GM19240 (cell line): ENCODE data around the gene IL1RAP.

Experiments used
- DNase-seq: peaks from one replicate; pipeline ENCODE4 v3.0.0; 2011; ENCODE audit warnings: low spot score; ENCODE audit not compliant: insufficient read length

IL1RAP gene

DNA sequence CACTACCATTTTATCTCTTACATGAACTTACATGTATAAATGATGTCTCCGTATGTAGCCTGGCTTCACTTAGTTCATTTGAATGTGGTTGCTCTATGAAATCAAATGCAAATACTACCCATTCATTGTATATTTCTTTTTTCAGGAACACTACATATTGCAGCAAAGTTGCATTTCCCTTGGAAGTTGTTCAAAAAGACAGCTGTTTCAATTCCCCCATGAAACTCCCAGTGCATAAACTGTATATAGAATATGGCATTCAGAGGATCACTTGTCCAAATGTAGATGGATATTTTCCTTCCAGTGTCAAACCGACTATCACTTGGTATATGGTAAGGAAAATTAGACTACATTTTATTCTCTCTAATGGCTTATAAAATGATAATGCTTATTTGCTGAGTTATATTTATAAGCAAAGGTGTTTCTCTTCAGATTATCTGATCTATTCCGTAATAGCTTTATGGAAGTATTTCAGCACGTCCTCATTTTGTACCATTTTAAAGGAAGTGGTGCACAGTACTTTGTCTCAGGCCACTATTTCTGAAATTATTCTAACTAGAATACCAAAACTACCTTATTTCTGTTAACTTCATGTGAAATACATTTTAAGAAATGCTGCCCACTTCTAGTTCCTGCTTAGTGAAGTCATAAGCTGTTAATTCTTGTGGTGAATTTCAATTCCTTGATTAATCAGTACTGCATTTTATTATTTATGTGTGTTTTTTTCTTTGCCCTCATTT lies 95.1 kb downstream of the IL1RAP start:
- no peak for DNase-seq

DNA sequence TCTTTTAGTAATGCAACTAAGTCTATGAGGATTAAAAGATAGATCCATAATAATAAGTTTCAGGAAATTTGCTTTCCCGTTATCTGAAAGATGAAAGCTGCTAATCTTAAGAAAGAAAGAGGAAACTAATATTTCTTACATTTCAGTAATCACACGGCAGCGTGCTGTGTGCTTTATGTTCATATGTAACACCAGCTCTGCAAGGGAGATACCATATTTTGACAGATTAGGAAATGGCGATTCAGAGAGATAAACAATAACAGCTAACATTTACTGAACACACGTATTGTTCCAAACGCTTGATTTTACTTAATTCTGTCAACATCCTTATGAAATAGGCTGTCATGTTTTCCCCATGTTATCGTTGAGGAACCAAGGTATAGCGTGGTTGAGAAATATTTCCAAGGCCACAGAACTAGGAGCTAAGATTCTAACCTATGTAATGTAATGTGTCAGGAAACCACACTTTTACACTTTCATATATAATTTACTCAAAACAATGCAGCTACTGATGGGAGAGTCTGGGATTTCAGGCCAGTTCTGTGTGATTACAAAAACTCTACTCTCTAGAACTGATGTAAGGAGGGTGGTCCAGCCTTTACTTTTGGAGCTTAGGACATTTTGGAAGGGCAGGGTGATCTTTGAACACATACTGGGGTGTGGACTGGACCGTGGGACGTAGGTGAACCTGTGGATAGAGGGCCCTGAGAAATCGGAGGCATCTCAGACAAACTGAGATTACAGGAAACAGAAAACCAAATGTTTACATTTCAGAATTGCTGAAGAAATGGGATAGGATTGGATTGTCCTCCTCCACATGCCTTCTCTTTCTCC lies 100.6 kb downstream of the IL1RAP start:
- no peak for DNase-seq

GRCh38 chr3:190615060-190615384 lies 101.1 kb downstream of the IL1RAP start:
- DNase-seq, result no peak

- DNase-seq, result no peak
These were observed 101.7 kb downstream of the IL1RAP start for GRCh38 chr3:190615607-190616006.

DNA sequence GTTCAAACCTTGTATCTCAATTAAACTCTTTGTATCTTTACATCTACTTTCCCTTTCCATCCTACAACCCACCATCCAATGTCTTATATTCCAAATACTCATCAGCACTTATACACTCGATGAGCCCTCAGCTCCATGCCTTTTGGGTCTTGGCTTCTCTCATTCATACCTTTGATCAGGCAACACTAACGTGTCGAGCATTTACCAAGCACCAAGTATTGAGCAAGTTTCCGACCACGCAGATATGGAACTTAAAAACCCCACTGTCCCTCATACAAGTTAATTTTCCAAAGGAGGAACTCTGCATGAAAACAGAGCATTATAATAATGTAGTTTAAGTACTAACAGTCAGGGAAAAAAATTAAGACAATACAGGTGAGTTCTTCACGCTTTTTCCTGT lies 102.8 kb downstream of the IL1RAP start:
- no peak for DNase-seq

GRCh38 chr3:190617185-190617584 lies 103.3 kb downstream of the IL1RAP start:
- DNase-seq, result no peak

DNA sequence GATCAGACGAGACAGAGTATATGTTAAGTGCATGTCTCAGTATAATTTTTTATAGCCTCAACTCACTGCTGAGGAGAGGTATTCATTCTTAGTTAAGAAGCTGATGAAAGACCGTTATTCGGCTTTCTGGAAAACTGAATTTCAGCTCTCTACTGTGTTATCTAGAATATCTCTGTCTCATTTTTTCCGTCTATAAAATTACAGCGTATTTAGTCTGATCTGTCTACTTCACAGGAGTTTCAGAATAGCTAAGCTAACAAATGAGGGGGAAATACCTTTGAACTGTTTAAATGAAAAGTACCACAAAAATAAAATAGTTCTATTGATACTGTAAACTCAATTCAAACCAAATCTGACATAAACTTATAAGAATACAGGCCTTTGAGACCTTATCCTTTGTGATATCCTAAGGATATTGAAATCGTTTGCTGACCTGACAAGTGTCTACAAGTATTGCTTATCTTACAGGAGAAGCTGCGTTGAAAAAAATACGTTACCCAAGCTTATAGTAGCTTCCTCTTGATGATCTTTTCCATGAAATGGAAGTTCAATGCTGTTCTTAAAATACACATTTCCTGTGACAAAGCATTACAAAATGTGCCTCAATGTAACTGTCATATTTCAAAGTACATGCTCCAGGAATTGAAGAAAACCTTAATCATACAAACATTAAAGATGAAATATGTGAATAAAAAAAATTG lies 104.6 kb downstream of the IL1RAP start:
- no peak for DNase-seq

GRCh38 chr3:190619353-190619752 lies 105.5 kb downstream of the IL1RAP start:
- DNase-seq, result no peak

DNA sequence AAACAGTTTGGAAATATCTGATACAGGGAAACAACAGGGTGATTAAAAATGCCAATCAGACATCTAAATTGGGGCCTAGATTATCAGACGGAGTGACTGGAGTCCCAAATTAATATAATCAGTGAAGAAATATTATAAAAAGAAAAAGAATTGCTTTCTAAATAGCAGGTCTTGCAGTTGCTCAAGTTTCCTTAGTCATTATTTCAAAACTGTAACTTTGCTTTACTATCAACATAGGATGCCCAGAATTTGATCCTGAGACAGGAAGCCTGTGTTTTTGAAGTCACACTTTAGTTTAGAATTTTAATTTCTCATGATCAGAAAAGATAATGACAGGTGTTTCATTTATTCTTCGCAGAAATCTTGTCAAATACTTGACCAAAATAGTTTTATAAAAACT lies 105.9 kb downstream of the IL1RAP start:
- DNase-seq, result no peak

GRCh38 chr3:190620886-190621608 lies 107.2 kb downstream of the IL1RAP start:
- DNase-seq, result no peak

GRCh38 chr3:190621927-190622326 lies 108.0 kb downstream of the IL1RAP start:
- no peak for DNase-seq

DNA sequence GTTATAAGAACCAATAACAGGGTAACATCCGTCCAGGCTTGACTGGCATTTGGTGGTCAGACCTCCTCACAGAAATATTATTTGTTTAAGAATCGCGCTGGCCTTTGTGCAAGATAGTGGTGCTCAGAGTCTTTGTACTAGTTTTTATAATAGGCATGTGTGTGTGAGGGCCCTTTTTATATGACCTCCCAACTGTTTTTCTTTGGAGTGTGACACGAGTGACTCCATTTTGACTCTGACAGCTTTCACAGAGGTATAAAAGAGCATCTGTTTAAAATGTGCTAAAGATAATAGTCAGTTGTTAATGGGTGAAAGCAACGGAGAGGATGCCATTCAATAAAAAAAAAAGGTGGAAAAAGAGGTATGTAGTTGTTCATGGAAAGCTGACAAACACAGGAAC lies 110.4 kb downstream of the IL1RAP start:
- no peak for DNase-seq

GRCh38 chr3:190626951-190627620 lies 113.2 kb downstream of the IL1RAP start:
- no peak for DNase-seq

- no peak for DNase-seq
These were observed 115.2 kb downstream of the IL1RAP start for GRCh38 chr3:190629088-190629487.

- DNase-seq, result no peak
These were observed 117.4 kb downstream of the IL1RAP start for GRCh38 chr3:190631295-190631694.

GRCh38 chr3:190641564-190641963 lies 127.7 kb downstream of the IL1RAP start:
- no peak for DNase-seq

- DNase-seq, result no peak
These were observed 128.1 kb downstream of the IL1RAP start for GRCh38 chr3:190642016-190642415.

DNA sequence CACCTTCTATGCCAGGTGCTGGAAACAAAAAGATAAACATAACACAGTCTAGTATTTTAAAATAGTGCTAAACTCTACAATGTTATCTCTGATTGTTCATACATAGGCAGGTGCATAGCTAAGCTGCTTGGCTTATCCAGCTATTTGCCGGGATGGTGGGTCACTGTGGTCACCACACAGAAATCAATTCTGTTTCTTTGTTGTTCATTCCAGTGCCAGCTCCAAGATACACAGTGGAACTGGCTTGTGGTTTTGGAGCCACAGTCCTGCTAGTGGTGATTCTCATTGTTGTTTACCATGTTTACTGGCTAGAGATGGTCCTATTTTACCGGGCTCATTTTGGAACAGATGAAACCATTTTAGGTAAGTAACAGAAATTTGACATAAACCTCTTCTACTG lies 130.2 kb downstream of the IL1RAP start:
- no peak for DNase-seq

DNA sequence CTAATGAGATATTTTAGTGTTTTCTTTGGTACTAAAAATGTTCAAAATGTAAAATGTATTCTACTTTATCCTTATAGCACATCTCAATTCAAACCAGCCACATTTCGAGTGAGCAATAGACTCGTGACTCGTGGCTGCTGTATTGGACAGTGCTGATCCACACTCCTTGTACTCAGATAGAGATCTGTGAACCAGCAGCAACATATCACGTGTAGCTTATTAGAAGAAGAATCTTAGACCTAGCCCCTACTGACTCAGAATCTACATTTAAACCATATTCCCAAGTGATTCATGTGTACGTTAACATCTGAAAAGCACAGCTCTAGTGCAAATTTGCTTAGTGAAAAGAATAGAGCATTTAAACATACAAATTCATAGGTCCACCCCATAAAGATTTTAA lies 130.9 kb downstream of the IL1RAP start:
- no peak for DNase-seq

DNA sequence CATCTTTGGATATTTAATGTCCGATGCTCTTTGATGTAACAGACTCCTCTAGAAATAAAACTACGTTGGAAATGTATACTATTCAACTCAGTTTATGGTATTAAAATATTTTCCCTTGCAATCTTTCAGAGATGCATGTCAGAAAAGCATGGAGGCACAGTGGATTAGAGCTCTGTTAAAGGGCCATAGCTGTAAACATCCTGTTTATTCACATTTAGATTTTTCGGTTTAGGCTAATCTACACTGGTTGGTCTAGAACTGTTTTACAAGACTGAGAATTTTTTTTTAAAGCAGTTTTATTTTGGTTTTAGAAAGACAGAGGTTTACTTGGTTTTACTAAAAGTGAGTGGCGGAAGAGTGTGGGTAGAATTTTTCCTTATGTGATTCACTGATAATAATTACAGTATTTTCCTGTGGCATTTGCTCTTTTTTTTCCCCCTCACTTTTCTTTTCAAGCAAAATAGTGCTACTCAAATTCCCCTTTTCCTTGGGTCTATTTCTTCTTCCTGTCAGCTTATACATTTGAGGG lies 132.1 kb downstream of the IL1RAP start:
- DNase-seq, result no peak

GRCh38 chr3:190646996-190647395 lies 133.1 kb downstream of the IL1RAP start:
- no peak for DNase-seq
